ENCODE measurements around the gene VWC2.

VWC2 gene

DNA sequence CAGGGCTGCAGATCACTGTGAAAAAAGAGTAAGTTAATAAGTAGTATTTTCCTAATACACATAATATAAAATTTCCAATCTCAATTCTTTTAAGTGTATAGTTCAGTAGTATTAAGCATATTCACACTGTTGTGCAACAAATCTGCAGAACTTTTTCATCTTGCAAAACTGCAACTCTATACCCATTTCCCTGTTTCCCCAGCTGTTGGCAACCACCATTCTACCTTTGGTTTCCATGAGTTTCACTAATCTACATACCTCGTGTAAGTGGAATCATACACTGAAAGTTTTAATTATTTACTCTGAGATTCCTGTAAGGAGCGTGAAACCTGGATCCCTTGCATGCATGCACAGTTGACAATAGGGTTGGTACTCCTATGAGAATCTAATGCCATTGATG lies 164.2 kb downstream of the VWC2 start:
- no peaks in the 10 kb centered on the region for H3K4me1 ChIP-seq (ENCODE audit: control insufficient read depth, insufficient read depth, low read length)
- H3K27me3 ChIP-seq (ENCODE audit: control insufficient read depth, insufficient read depth, low read length) = no peaks in the 10 kb centered on the region
- H3K27ac ChIP-seq (ENCODE audit: low read depth, low read length) = no peak overlapping the region
- H3K4me3 ChIP-seq (ENCODE audit: low read depth, low read length) = no peak overlapping the region
- no peak overlapping the region for H3K9ac ChIP-seq (ENCODE audit: low read length)
- no peaks in the 10 kb centered on the region for H3K36me3 ChIP-seq (ENCODE audit: control insufficient read depth, insufficient read depth, low read length)
- peaks cover 9% of the 10 kb centered on the region for H3K9me3 ChIP-seq (ENCODE audit: control insufficient read depth, insufficient read depth, low read depth, low read length)

All from HUES6 (cell line).